GM12878 (cell line): ENCODE results near the gene DLD. TPM values are rescaled to one million over a fixed set of nuclear protein-coding genes. Genes with fewer than 3 reads are reported as not detected.

Source experiments
- ATAC-seq: fragments of 200-7000 bp; cut with Tn5 transposase; 3 replicates; pipeline ENCODE4 v1.9.1; 2020; ENCODE audit warnings: mild to moderate bottlenecking, moderate library complexity
- BruUV-seq: library from RNA; stranded (reverse); fragments of 400-500 nt; replicated peaks from 2 replicates; lab custom pipeline; 2021; lab: Mats Ljungman, UMichigan
- CTCF ChIA-PET: fragments of 300-600 bp; sonication (Branson Sonifier 250); formaldehyde crosslinking; extraction: SDS; loops from one replicate; lab custom pipeline; 2021; ENCODE audit warnings: inconsistent platforms; lab: Yijun Ruan, JAX
- POLR2A ChIA-PET: fragments of 350-600 bp; formaldehyde crosslinking; extraction: SDS; loops from one replicate; lab custom pipeline; 2021; ENCODE audit warnings: inconsistent platforms; lab: Charles Lee
- RAD21 ChIA-PET: fragments of 300-600 bp; sonication (Branson Sonifier 250); formaldehyde crosslinking; loops from one replicate; lab custom pipeline; 2023; ENCODE audit warnings: antibody characterized with exemption; ENCODE audit not compliant: unreplicated experiment; lab: Charles Lee
- SMC1A ChIA-PET: fragments of 300-600 bp; sonication (Branson Sonifier 250); formaldehyde crosslinking; loops from one replicate; lab custom pipeline; 2023; ENCODE audit not compliant: unreplicated experiment, uncharacterized antibody; lab: Charles Lee
- DNase-seq: peaks from one replicate; pipeline ENCODE4 v3.0.0-alpha.2; 2011; ENCODE audit warnings: low read depth, low spot score
- FAIRE-seq: peaks from 3 replicates; lab custom pipeline; 2011; peaks lifted over from hg19 to GRCh38; lab: Jason Lieb, UNC
- H2AFZ ChIP-seq: 2 replicates; pipeline ENCODE4 v1.6.0; 2011; ENCODE audit warnings: low read depth, low read length, control low read depth; ENCODE audit not compliant: control insufficient read depth
- H3K27ac ChIP-seq: 2 replicates; pipeline ENCODE4 v1.5.1; 2011; ENCODE audit warnings: control low read depth; ENCODE audit not compliant: control insufficient read depth, insufficient read depth
- H3K27me3 ChIP-seq, 2 experiments: replicated peaks in 1 of 2; 2 replicates each; pipeline versions ENCODE4 v1.6.0 to v1.6.1; 2011; ENCODE audit warnings: low read length in 1 of 2; ENCODE audit not compliant: control insufficient read depth in 2 of 2, insufficient read depth in 2 of 2
- H3K36me3 ChIP-seq, 2 experiments: 2 replicates each; pipeline ENCODE4 v1.5.1; 2011; ENCODE audit warnings: low read length in 1 of 2; ENCODE audit not compliant: control insufficient read depth in 2 of 2, insufficient read depth in 2 of 2
- H3K4me1 ChIP-seq: 2 replicates; pipeline ENCODE4 v1.6.1; 2011; ENCODE audit warnings: mild to moderate bottlenecking, low read length, moderate library complexity, mixed read lengths; ENCODE audit not compliant: control insufficient read depth, insufficient read depth
- H3K4me2 ChIP-seq: 2 replicates; pipeline ENCODE4 v1.6.0; 2011; ENCODE audit warnings: control low read depth; ENCODE audit not compliant: control insufficient read depth, insufficient read depth
- H3K4me3 ChIP-seq: fragments of 200-600 bp; sonication (generic); 2 replicates; pipeline ENCODE4 v1.5.1; 2016
- H3K79me2 ChIP-seq: 2 replicates; pipeline ENCODE4 v1.6.0; 2011; ENCODE audit warnings: low read length; ENCODE audit not compliant: control insufficient read depth, insufficient read depth
- H3K9ac ChIP-seq: 2 replicates; pipeline ENCODE4 v1.8.0; 2011; ENCODE audit warnings: low read length, control low read depth, mixed read lengths; ENCODE audit not compliant: control insufficient read depth, insufficient read depth
- H3K9me3 ChIP-seq: replicated peaks from 3 replicates; pipeline ENCODE4 v1.5.1; 2011; ENCODE audit warnings: mild to moderate bottlenecking, low read length; ENCODE audit not compliant: control insufficient read depth, insufficient read depth
- H4K20me1 ChIP-seq: 2 replicates; pipeline ENCODE4 v1.6.0; 2011; ENCODE audit not compliant: control insufficient read depth, insufficient read depth
- CBX5 ChIP-seq: sonication (generic); IDR thresholded peaks from 2 replicates; pipeline ENCODE4 v1.6.1; 2016; ENCODE audit warnings: low read depth, moderate library complexity, mild to moderate bottlenecking, inconsistent platforms
- DPF2 ChIP-seq: fragments of 450-650 bp; IDR thresholded peaks from 2 replicates; pipeline ENCODE4 v1.6.1; 2017; ENCODE audit warnings: mild to moderate bottlenecking
- GATAD2B ChIP-seq: fragments of 450-650 bp; conservative IDR thresholded peaks from 2 replicates; pipeline ENCODE4 v1.6.1; 2017; ENCODE audit warnings: low read depth, mild to moderate bottlenecking, moderate library complexity
- HDGF ChIP-seq: fragments of 450-650 bp; IDR thresholded peaks from 2 replicates; pipeline ENCODE4 v1.6.1; 2016; ENCODE audit warnings: antibody characterized with exemption
- LARP7 ChIP-seq: fragments of 450-650 bp; IDR thresholded peaks from 2 replicates; pipeline ENCODE4 v1.6.1; 2017; ENCODE audit warnings: mild to moderate bottlenecking
- MXI1 ChIP-seq: fragments of 150-350 bp; IDR thresholded peaks from 2 replicates; pipeline ENCODE4 v1.6.1; 2011; ENCODE audit warnings: low read depth, mild to moderate bottlenecking, inconsistent platforms, low read length, improper control_type of control experiment
- MYB ChIP-seq: fragments of 150-350 bp; IDR thresholded peaks from 2 replicates; pipeline ENCODE4 v1.6.1; 2014; ENCODE audit warnings: mild to moderate bottlenecking, low read depth, low read length, borderline replicate concordance
- NR2C1 ChIP-seq: fragments of 450-650 bp; IDR thresholded peaks from 2 replicates; pipeline ENCODE4 v1.6.1; 2017; ENCODE audit warnings: antibody characterized with exemption, mild to moderate bottlenecking, moderate library complexity
- NR2F1 ChIP-seq: fragments of 450-650 bp; conservative IDR thresholded peaks from 2 replicates; pipeline ENCODE4 v1.6.1; 2017; ENCODE audit warnings: mild to moderate bottlenecking
- RAD21 ChIP-seq: IDR thresholded peaks from 2 replicates; pipeline ENCODE4 v1.6.1; 2011; ENCODE audit warnings: mild to moderate bottlenecking, low read depth, low read length, moderate library complexity; ENCODE audit not compliant: insufficient read depth
- STAT3 ChIP-seq: IDR thresholded peaks from 2 replicates; pipeline ENCODE4 v1.6.1; 2011; ENCODE audit warnings: low read depth, low read length, improper control_type of control experiment
- WGBS: methylation state at CpG from one replicate; pipeline ENCODE4 v1.1.6; 2016; ENCODE audit warnings: low lambda C conversion rate; ENCODE audit not compliant: insufficient replicate concordance, insufficient coverage; ENCODE audit errors: missing lambda C conversion rate; 5-methylcytosine and 5-hydroxymethylcytosine counted together
- in situ Hi-C: fragments of 300-500 bp; cut with MboI; formaldehyde crosslinking; loops from 9 replicates; pipeline ENCODE4 v1.14.3; 2018; ENCODE audit warnings: mixed read lengths
- intact Hi-C: fragments of 100-400 bp; cut with micrococcal nuclease; formaldehyde crosslinking; loops from one replicate; pipeline ENCODE4 v1.14.2; 2022; ENCODE audit not compliant: unreplicated experiment
- polyA plus RNA-seq, 11 experiments: library from polyadenylated mRNA; depleted of rRNA in 4 of 11; unstranded in 6 of 11; stranded (reverse) in 5 of 11; fragments of >200 nt; fragmentation: Nextera tagmentation in 4 of 11; fragmentation: Illumina TruSeq in 1 of 11; extraction: Ambion mirVana in 4 of 11; extraction: Trizol in 1 of 11; gene quantifications; 1 replicate in 1 of 11; 2 replicates in 10 of 11; pipeline versions ENCODE4 v1.2.1 to v1.2.3, GENCODE V29; 2011 to 2016; ENCODE audit warnings: inconsistent platforms in 2 of 11, missing spikeins in 2 of 11, low read depth in 1 of 11
- total RNA-seq, 4 experiments: library from RNA; depleted of rRNA in 3 of 4; stranded (reverse); fragments of >200 nt in 3 of 4; fragmentation: Illumina TruSeq in 1 of 4; extraction: Trizol in 1 of 4; gene quantifications; 2 replicates each; pipeline versions ENCODE4 v1.2.1 to v1.2.3, GENCODE V29; 2013 to 2021
- TF ChIP-seq, protein P1 (sequence below): IDR thresholded peaks from 2 replicates; pipeline ENCODE4 v1.6.1; 2011; ENCODE audit warnings: mild to moderate bottlenecking, low read depth, low read length, moderate library complexity; ENCODE audit not compliant: insufficient replicate concordance
- TF ChIP-seq, protein P2 (sequence below): IDR thresholded peaks from 2 replicates; pipeline ENCODE4 v1.6.1; 2011; ENCODE audit warnings: low read depth, mild to moderate bottlenecking, low read length, moderate library complexity, borderline replicate concordance; ENCODE audit errors: extremely low read depth
- TF ChIP-seq, protein P3 (sequence below): IDR thresholded peaks from 2 replicates; pipeline ENCODE4 v1.6.1; 2012; ENCODE audit warnings: mild to moderate bottlenecking, low read depth, low read length

The DLD gene
- total and polyA plus RNA-seq, 10 of the 15 experiments (the other 5 are each of a cell fraction or from before 2014, with no cell fraction given): 62.7 to 314 (median 161) TPM

DNA sequence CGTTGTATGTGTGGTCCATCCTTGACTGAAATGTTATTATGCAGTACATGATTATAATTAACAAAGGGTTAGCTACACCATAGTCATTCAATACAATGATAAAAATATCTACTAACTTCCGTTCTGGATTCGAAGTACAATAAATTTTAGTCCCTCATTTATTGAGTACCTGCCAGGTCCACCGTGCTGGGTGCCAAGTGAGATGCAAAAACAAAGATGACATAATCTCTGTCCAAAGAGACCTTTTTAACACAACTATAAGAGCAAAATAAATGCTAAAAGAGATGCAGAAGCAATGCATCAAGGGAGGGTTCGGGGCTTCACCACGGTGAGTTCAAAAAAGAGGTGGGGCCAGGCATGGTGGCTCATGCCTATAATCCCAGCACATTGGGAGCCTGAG is 78.9 kb downstream of the DLD start:
- no TSS peak for BruUV-seq
- H2AFZ ChIP-seq: no peak overlapping the region
- DNase-seq (no peak), FAIRE-seq (no peak), ATAC-seq (no peak)
- ChIA-PET SMC1A (no interaction called here), POLR2A (no interaction called here), RAD21 (no interaction called here), CTCF (no interaction called here)
- intact Hi-C loops (no loop called here), in situ Hi-C loops (no loop called here)
- H3K79me2 ChIP-seq: no peaks in the 10 kb centered on the region
- no peaks in the 10 kb centered on the region for H3K27me3 ChIP-seq
- H3K4me2 ChIP-seq: no peak overlapping the region
- no peaks in the 10 kb centered on the region for H3K9me3 ChIP-seq
- H3K4me1 ChIP-seq: no peaks in the 10 kb centered on the region
- WGBS: 46% methylated on average over 6 of the region's 6 CpGs
- no peak overlapping the region for H3K27ac ChIP-seq
- no peaks in the 10 kb centered on the region for H4K20me1 ChIP-seq
- no peak overlapping the region for H3K4me3 ChIP-seq
- no peaks in the 10 kb centered on the region for H3K36me3 ChIP-seq
- TF ChIP-seq GATAD2B (no peak), NR2F1 (no peak), MYB (no peak), NR2C1 (no peak), RAD21 (no peak), STAT3 (no peak), DPF2 (no peak), LARP7 (no peak), CBX5 (no peak), MXI1 (no peak), HDGF (no peak)
- TF ChIP-seq, protein P1, sequence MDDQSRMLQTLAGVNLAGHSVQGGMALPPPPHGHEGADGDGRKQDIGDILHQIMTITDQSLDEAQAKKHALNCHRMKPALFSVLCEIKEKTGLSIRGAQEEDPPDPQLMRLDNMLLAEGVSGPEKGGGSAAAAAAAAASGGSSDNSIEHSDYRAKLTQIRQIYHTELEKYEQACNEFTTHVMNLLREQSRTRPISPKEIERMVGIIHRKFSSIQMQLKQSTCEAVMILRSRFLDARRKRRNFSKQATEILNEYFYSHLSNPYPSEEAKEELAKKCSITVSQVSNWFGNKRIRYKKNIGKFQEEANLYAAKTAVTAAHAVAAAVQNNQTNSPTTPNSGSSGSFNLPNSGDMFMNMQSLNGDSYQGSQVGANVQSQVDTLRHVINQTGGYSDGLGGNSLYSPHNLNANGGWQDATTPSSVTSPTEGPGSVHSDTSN: no peak
- TF ChIP-seq, protein P2, sequence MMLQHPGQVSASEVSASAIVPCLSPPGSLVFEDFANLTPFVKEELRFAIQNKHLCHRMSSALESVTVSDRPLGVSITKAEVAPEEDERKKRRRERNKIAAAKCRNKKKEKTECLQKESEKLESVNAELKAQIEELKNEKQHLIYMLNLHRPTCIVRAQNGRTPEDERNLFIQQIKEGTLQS: no peak
- TF ChIP-seq, protein P3, sequence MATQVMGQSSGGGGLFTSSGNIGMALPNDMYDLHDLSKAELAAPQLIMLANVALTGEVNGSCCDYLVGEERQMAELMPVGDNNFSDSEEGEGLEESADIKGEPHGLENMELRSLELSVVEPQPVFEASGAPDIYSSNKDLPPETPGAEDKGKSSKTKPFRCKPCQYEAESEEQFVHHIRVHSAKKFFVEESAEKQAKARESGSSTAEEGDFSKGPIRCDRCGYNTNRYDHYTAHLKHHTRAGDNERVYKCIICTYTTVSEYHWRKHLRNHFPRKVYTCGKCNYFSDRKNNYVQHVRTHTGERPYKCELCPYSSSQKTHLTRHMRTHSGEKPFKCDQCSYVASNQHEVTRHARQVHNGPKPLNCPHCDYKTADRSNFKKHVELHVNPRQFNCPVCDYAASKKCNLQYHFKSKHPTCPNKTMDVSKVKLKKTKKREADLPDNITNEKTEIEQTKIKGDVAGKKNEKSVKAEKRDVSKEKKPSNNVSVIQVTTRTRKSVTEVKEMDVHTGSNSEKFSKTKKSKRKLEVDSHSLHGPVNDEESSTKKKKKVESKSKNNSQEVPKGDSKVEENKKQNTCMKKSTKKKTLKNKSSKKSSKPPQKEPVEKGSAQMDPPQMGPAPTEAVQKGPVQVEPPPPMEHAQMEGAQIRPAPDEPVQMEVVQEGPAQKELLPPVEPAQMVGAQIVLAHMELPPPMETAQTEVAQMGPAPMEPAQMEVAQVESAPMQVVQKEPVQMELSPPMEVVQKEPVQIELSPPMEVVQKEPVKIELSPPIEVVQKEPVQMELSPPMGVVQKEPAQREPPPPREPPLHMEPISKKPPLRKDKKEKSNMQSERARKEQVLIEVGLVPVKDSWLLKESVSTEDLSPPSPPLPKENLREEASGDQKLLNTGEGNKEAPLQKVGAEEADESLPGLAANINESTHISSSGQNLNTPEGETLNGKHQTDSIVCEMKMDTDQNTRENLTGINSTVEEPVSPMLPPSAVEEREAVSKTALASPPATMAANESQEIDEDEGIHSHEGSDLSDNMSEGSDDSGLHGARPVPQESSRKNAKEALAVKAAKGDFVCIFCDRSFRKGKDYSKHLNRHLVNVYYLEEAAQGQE: no peak
- H3K9ac ChIP-seq: no peak overlapping the region
